GM18909 (cell line): Measurements from ENCODE around the gene SLC35B3.
"Not testable (repeated sequence)": the region's sequence is repeated elsewhere in the genome, so short reads cannot be mapped to it uniquely, and the experiment has no call there.

Source experiments
- ATAC-seq: cut with Tn5 transposase; IDR thresholded peaks from one replicate; pipeline ENCODE4 v1.9.1; 2021; ENCODE audit warnings: mild to moderate bottlenecking; ENCODE audit not compliant: unreplicated experiment, poor library complexity

SLC35B3 gene

DNA sequence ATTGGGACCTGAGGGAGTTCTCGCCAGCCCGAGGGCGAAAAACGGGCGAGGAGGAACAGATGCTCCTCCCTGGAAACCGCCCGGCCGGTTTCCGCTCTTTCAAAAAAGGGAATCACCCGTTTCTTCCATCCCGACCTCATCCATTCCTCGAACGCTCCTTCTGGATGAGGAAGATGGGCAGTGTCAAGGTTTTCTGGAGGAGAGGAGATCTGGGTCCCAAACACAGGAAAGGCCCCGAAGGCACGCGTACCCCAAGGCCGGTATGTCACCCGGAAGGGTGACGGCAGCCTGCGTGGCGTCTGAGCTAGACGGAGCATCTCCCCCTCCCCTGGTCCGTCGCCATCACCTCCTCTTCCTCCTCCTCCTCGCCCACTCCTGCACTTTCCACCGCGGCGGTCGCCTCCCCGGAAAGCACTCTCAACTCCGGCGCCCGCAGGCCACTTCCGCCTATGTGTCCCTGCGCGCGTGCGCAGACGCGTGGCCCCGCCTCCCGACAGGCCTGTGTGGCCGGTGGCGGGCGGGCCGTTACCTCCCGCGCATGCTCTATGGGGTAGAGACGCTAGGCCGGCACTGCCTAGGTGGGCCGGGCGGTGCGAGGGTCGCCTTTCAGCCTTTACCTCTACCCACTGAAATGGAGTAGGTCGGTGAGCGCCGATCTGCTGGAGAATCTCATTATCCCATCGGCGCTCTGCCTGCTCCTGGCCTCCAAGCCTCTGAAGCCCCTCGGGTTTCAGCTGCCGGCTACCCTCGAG, at the start of gene SLC35B3:
TSS of gene SLC35B3 (minus strand) at position 453 of the 752 bp plus-strand sequence.
- peak; percentile 96 for ATAC-seq

DNA sequence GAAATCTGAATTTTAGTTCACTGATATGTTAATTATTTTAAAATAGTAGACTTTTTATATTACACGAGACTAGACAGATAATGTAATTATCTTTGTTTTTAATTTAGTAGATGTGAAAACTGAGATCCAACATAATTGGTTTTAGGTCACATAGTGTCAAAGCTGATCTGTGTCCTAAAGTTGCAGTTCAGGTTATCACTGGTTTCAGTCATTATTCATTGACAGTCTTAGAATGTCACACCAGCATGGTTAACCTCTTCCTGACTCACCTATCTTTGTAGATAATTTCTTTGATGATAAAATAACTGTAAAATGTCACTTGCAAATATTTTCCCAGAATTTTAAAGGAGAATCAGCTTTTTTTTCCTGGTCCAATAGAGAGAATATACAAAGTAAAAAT, 48.3 kb upstream of the SLC35B3 start:
- no peak for ATAC-seq

DNA sequence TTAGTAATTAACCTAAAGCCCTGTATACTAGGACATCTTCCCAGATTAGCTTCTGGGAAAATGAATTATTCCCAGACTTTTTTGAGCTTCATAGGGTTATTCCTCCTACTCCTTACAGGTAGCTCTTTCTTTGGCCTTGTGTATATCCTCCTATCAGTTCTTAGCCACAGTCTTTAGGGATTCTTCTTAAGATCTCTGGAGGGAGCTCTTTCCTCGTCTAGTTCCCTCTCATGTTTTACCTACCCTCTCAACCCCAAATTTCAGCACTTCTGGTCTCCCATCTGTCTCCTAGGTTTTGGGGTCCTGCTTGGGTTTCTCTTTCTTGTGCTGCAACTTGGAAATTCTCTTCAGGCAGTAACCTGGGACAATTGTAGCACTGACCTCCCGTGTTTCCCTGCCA, 46.4 kb upstream of the SLC35B3 start:
- ATAC-seq, result peak; percentile 62

DNA sequence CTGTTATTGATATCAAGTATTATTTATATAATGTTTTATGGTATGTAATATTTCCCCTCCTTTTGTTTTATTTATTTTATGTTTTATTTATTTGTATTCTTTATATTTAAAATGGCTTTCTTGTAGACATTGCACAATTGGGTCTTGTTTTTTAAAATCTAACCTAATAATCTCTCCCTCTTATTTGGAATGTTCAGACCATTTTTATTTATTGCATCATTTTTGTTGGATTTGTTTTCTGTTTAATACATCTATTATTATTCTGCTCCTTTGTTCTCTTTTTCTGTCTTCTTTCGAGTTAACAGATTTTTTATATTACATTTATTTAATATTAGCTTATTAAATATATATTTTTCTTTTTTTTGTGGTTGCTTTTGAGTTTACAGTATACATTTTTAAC, 43.1 kb upstream of the SLC35B3 start:
- no peak for ATAC-seq

DNA sequence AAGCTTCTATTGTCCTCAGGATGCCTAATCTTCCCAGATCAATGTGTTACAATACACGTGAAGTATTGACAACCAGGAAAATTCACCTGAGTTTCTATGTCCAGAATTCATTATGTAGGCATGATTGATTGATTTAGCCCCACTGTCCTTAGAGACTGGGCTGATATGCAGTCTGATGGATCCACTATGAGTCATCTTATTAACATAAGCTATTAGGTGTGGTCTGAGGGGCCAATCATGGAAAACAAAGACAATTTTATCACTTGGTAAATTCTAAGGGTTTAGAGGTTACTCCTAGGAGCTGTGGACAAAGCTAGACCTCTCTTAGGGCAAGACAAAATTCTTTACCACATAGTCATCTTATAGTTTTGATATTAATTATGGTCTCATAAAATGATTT, 41.3 kb upstream of the SLC35B3 start:
- no peak for ATAC-seq

DNA sequence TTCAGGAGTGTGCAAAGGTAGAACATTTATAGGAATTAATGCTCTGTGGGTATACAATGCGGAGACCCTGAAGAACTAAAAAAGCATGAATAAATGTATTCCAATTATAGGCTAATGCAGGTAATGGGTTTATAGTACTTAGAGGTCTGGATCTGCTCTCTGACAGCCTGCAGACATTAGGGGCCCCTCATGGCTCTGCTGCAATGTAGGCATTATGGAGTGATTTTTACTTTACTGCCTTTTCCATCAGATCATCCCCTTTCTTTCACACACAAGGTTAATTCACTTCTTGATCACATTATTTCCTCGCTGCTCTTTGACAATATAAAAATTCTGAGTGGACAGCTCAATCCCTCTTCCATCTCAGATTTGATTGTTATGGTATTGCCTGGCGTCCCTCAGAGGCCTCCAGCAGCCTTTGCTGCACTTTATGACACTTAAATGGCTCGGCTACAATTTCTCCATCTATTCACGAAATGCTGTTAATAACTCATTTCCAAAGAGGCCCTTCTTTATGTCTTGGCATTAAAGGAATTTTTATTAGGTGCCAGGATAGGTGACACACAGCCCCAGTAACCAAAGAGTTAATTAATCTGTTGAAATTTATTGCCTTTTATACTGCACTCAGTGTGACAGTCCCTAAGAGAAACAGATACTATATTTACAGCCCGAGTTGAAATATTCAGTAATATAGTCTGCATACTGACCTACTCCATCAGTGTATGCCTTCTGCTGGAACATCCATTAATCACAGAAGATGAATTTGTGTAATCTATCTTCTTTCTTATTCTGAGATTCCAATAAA, 33.4 kb upstream of the SLC35B3 start:
- ATAC-seq, result no peak

DNA sequence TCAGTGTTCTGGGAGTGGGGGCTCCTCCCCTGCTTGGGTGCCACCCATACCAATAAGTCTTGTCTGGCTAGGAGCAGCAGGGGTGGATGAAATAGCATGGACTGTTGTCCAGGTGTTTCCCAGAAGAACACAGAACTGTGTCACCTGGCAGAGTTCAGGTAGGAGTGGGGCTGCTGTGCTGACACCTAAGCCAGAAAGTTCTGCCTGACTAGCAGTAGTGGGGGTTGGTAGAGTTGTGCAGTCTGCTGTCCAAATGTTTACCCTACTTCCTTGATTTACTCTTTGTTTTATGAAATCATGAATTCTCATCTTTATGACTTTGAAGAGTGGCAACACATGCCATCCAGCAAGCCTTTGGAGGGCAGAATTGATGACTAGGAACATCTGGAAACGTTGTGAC, 27.3 kb upstream of the SLC35B3 start:
- no peak for ATAC-seq

DNA sequence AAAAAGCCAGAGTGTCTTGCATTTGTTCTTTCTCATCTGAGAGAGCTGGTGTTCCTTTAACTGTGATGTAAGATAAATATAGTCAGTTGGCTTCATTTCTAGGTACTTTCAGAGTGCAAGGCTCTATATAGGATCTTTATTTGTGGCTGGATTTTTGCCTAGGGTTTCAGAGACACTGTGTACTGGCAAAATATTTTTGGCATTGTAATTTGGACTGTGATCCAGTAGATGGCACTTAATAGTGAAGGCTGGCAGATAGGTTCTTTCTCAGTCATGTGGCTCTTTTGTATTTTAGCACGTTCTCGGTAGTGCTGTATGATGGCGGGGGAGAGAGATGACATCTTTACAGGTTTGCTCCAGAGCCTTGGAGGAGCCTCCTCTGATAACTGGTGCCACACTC, 26.8 kb upstream of the SLC35B3 start:
- ATAC-seq, result no peak

DNA sequence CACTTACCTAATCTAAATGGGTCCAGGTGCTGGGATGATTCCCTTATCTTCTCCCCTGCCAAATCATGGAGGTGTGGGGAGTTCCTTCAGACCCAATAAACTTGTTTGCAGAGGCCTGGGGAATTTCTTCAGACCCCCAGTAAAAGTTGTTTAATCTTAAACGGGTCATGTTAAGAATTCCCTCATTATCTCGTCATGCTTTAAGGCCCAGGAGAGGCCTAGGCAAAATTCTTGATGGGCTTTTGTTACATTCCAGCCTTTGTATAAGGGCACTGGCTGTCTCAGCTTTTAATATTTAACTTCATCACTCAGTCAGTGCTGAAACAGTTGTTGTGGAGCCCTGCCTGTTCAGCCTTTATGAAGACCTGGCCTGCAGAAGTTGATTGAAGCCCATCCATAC, 11.0 kb upstream of the SLC35B3 start:
- ATAC-seq, result no peak

DNA sequence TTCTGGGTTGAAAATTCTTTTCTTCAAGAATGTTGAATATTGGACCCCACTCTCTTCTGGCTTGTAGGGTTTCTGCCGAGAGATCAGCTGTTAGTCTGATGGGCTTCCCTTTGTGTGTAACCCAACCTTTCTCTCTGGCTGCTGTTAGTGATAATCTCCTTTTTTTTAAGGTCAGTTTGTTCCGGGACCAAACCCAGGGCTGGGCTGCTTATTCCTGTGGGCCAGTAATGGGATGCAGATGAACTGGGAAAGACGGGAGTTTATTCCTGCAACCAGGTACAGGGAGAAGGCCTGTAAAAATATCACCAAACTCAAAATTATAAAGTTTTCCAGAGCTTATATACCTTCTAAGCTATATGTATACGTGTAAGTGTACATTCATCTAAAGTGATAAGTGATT, 10.6 kb upstream of the SLC35B3 start:
- ATAC-seq, result not testable (repeated sequence)

DNA sequence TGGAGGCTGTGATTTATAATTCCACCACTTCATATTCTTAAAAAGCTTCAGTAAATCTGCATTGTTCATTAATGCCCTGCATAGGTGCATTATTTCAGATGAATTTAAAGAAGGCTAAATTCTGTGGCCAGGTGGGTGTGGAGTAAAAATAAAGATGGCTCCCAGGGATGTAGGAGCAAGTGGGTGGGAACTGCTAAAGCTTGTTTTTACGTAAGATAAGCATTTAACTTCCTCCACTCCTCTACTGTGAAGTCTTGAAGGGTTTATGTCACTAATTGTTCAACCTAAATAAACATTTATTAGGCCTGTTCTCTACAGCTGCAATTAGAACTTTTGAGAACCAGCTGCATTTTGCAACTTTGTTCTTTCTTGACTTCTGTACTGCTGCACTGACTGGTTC, 6.8 kb upstream of the SLC35B3 start:
- ATAC-seq, result no peak

DNA sequence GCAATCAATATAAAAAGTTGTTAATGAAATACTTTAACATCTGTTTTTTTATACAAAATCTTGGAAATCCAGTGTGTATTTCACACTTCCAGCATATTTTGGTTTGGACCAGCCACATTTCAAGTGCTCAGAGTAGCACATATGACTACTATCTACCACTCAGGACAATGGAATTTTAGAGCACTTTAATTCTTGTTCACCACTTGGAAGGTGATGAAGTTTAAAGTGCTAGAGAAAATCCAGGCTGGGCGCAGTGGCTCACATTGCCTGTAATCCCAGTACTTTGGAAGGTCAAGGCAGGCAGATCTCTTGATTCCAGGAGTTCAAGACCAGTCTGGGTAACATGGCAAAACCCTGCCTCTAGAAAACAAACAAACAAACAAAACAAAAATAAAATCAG, 6.1 kb upstream of the SLC35B3 start:
- ATAC-seq, result no peak

DNA sequence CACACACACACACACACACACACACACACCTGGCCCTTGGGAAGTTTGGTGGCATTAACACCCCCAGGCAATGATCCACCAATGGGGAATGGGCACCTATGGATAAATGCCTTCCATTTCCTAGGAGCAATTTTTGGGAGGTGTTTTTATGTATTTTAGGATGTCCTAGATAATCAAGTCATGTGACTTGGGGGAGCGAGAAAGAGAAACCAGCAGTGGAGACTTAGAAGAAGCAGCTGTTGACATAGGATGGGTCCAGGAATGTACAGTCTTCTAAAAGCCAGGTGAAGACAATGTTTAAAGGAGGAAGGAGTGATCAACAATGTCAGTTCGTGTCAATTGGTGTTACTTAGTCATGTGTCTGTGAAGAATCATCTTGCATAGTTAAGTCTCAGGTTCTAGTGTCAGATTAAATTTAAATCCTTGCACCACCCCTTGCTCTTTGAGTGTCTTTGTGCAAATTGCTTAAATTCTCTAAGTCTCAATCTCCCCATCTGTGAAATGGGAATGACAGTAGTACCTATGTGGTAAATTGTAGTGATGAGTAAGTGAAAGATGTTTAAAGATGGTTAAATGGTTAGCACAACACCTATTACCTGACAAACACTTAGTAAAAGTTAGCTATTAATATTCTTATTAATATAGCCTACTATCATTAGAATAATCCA, 4.4 kb upstream of the SLC35B3 start:
- no peak for ATAC-seq

DNA sequence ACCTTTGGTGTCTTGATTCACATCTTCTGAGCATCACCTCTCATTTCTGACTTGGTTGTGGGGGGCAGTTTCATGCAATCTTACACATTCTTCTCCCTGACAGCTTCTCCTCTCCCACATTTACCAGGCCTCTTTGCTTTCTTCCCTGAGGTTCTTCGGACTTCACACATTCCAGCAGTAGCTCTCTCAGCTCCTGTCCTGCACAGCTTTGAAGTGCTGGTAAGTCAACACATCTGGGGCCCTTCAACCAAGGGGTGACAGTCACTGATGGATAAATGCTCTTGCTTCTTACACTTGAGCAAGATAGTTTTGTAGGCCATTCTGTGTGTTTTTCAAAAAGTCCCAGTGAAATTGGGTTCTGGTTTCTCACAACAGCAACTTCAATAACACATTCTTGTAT, 2.5 kb upstream of the SLC35B3 start:
- no peak for ATAC-seq

DNA sequence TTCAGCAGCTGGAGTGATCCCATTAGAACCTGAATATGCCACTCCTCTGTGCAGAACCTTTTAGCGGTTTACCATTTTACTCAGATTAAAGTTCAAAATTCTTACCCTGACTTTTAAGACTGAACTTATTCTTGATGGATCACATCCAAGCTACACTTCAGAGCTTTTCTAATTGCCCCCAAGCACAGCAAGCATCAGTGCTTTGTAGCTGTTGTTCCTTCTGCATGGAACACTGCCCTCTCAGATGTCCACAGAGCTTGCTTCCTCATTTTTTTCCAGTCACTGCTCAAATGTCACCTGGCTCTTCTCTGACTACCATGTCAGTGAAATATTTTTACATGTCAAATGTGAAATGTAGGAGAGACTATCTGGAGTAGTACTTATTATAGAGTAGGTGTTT, 1.6 kb upstream of the SLC35B3 start:
- ATAC-seq, result no peak

DNA sequence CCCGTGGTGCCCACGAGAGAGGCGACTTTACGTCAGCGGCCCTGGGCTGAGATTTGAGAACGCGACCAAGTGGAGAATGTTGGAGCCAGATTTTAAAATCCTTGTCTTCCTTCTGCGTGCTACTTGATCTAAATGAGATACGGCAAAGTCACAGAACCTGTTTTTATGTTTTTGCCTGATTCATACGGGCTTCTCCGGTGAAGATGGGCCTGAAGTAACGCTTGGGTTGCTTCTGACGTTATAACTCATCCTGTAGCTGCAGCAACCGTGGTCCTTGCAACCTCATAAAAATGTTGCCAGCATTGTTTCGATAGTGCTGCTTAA, 462 bp upstream of the SLC35B3 start:
- peak; percentile 2 for ATAC-seq

DNA sequence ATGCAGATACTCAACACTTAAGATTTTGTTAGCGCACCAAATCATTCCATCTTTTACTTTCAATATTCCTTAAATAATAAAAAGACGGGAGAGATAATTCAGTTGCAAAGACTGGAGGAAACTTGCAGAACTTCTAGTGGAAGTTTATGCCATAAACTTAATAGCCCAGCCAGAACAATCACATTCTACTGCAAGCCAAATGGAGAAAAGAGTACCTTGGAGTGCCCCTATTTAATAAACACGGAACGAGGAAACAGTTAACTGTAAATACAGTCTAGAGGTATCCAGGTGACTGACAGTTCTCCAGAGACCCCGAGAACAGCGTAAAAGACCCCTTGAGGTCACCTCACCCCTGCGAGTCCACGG, 635 bp downstream of the SLC35B3 start:
- peak; percentile 23 for ATAC-seq

DNA sequence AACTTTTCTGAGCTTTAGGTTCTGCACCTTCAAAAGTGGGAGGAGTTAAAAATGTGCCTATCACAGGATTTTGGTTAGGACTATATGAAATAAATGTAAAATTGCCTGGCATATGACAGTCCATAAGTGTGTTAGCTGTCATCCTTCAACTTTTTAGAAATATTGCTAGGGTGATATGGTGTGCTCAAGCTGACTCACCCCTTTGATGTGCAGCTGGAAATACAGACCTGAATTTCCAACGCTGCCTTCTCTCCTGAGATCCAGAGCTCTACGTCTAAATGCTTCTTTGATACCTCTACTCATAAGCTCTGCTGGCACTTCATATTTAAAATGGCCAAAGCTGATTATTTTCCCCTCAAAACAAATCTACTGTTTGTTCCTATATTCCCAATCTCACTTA, 2.7 kb downstream of the SLC35B3 start:
- ATAC-seq, result no peak

DNA sequence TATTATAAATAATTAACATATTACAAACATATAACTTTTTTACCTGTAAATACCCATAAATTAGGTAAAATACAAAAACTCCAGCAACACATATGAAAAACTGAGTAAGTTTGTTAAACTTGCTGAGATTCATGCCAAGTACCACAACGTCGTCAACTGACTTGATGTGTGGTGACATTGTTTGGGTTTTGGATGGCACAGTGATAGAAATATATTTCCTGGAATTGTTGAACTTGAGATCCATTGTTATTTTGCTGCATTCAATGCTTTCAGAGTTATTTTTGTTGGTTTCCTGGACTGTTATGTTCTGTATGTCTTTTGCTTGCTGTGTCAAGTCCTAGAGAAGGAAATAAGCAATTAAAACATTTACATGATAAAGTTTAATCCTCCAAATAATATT, 5.5 kb downstream of the SLC35B3 start:
- no peak for ATAC-seq

DNA sequence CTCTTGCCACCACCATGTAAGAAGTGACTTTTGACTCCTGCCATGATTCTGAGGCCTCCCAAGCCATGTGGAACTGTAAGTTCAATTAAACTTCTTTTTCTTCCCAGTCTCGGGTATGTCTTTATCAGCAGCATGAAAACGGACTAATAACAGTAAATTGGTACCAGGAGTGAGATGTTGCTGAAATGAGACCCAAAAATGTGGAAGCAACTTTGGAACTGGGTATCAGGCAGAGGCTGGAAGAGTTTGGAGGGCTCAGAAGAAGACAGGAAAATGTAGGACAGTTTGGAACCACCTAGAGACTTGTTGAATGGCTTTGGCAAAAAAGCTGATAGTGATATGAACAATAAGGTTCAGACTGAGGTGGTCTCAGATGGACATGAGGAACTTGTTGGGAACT, 8.8 kb downstream of the SLC35B3 start:
- not testable (repeated sequence) for ATAC-seq

DNA sequence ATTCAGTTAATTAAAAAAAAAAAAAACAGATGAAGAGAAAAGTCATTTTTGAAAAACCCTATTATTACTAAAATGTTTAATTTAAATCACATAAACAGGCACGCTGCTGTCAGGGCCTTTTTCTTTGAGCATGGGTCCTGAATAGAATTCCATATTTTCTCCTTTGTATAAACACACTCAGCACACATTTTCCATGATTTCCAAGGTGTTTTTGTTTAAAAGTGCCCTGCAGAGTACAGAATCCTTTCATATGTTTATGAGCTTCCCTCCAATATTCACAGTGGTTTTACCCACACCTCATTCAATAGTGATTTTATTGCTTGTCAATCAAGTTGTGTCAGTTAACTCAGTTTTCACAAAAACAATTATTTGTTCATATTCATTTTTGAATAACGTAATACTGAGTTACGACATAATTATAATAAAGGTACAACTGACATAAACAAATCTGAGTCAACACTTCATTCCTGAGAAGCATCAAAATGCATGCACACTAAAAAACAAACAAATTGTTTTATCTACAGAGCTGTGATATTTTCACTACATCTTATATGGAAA, 15.2 kb downstream of the SLC35B3 start:
- no peak for ATAC-seq
